ENCODE measurements around the gene PRXL2B.
"Not testable (repeated sequence)": the region's sequence is repeated elsewhere in the genome, so short reads cannot be mapped to it uniquely, and the experiment has no call there.

PRXL2B gene

DNA sequence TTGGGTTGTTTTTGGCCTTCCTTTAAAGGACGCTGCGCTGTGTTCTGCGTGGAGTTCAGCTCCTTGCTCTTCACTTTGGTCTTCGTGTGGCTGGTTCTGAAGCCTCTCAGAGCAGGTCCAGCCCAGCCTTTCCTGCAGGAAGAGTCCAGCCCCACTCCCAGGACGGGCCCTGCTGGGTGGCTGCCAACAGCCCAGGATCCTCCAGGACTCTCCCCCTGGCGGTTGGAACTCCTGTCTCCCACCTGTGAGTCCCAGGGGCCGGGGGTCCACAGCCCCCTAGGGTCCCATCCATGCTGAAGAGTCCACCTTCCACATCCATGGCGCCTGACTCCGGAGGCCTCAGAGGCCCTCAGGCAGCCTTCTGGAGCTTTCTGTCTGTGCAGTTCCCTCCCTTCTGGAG, 35.0 kb upstream of the PRXL2B start:
- not testable (repeated sequence) for DNase-seq (ENCODE audit: low spot score)

DNA sequence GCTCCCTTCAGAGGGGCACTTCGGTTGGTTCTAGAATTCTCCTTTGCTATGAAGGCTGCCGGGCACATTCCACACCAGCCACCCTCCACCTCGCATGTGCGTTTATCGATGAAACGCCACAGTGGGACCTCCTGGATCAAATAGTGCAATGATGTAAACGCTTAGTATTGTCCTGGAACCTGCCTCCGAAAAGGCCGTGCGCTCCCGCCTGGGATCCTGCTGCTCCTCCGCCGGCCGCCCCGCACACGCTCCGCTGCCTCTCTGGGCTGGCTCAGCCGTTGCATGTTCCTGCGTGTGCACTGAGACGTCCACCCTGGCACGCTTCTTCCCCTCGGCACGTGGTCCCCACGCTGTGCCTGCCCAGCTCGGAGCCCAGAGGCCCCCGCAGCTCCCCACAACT, 34.4 kb upstream of the PRXL2B start:
- no peak for DNase-seq (ENCODE audit: low spot score)

DNA sequence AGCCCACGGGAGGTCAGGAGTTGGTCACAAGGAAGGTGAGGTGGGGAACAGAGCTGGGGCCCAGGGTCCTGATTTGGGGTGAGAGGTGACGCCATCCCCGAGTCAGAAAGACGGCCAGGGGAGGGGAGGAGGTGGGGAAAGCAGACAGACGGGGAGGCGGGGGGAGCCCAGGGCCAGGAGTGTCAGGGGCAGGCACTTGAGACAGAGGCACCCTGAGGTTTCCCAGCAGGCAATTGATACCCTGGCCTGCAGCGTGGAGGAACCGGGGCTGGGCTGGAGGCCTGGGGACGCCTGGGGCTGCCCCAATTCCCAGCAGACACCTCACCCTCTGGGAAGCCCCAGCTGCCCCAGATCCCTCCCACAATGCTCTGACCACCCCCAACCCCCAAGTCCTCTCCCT, 33.5 kb upstream of the PRXL2B start:
- not testable (repeated sequence) for DNase-seq (ENCODE audit: low spot score)

GRCh38 chr1:2553871-2554620, 32.5 kb upstream of the PRXL2B start:
- DNase-seq (ENCODE audit: low spot score) = no peak

GRCh38 chr1:2554621-2555387, 31.8 kb upstream of the PRXL2B start:
- DNase-seq (ENCODE audit: low spot score) = peak; percentile 58

GRCh38 chr1:2555634-2556276, 30.8 kb upstream of the PRXL2B start:
- DNase-seq (ENCODE audit: low spot score) = no peak

DNA sequence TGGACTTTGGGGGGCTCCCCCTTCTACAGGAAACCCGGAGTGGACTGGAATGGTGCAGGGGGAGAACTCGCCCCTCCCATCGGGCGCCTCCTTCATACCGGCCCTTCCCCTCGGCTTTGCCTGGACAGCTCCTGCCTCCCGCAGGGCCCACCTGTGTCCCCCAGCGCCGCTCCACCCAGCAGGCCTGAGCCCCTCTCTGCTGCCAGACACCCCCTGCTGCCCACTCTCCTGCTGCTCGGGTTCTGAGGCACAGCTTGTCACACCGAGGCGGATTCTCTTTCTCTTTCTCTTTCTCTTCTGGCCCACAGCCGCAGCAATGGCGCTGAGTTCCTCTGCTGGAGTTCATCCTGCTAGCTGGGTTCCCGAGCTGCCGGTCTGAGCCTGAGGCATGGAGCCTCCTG, 30.3 kb upstream of the PRXL2B start, which contains the start of gene TNFRSF14:
Gene TNFRSF14 (plus strand): TSS at position 95 of the 401 bp plus-strand sequence. CDS start 294 bp downstream, at position 389.
- DNase-seq (ENCODE audit: low spot score) = peak; percentile 56

- DNase-seq (ENCODE audit: low spot score) = no peak
These were observed 29.7 kb upstream of the PRXL2B start for GRCh38 chr1:2556678-2557481.

DNA sequence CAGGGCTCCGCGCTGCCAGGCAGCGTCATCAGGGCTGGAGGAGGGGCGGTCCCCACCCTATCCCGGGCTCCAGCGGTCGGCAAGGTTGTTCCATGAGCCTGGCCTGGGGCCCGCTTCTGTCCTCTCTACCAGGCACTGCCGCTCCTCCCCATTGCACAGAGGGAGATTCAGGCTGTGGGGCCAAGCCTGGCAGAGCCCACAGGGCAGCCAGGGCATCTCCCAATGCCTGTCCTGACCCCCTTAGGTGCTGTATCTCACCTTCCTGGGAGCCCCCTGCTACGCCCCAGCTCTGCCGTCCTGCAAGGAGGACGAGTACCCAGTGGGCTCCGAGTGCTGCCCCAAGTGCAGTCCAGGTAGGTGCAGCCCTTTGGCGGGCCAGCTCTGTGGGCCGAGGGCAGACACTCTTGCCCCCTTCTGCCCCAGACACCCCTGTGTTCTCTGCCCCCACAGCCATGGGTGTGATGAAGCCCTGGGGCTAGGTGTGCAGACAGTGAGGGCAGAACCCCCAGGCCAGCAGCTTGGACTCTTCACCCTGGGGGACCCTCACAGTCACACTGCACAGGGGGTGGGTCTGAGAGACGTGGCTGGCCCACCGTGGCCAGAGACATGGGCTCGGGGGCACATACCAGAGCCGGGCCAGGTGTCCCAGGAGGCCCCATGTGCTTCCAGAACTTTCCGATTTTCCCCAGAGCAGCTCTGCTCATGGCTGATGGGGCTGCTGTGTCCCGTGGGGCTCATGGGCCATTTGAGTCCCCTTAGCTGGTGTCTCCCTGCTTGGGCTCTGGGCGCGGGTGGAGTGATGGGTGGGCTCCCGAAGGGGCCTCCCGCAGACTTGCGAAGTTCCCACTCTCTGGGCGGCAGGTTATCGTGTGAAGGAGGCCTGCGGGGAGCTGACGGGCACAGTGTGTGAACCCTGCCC, 28.8 kb upstream of the PRXL2B start:
- DNase-seq (ENCODE audit: low spot score) = no peak

DNA sequence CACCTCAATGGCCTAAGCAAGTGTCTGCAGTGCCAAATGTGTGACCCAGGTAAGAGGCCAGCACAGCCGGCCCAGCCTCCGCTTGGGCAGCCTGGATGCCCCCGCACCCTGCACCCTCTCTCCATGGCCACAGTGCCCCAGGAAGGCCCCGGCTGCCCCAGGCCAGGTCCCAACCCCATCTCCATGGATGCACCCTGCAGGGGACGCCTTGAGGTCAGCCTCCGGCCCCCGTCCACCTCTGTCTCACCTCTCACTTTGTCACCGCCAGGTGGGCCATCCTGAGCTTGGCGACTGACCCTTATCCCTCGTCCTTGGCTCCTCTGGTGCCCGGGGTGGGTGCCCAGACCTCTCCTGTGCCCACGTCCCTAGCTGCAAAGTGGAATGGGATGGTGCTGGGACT, 28.2 kb upstream of the PRXL2B start:
- no peak for DNase-seq (ENCODE audit: low spot score)

DNA sequence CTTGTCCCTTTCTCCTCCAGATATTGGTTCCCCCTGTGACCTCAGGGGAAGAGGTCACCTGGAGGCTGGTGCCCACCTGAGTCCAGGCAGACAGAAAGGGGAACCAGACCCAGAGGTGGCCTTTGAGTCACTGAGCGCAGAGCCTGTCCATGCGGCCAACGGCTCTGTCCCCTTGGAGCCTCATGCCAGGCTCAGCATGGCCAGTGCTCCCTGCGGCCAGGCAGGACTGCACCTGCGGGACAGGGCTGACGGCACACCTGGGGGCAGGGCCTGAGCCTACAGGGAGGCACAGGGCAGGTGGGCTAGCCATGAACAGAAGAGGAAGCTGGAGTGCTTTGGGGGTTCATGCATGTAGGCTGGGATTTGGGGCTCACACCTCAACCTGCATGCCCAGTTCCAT, 27.7 kb upstream of the PRXL2B start:
- no peak for DNase-seq (ENCODE audit: low spot score)

- DNase-seq (ENCODE audit: low spot score) = no peak
These were observed 26.9 kb upstream of the PRXL2B start for GRCh38 chr1:2559509-2560298.

DNA sequence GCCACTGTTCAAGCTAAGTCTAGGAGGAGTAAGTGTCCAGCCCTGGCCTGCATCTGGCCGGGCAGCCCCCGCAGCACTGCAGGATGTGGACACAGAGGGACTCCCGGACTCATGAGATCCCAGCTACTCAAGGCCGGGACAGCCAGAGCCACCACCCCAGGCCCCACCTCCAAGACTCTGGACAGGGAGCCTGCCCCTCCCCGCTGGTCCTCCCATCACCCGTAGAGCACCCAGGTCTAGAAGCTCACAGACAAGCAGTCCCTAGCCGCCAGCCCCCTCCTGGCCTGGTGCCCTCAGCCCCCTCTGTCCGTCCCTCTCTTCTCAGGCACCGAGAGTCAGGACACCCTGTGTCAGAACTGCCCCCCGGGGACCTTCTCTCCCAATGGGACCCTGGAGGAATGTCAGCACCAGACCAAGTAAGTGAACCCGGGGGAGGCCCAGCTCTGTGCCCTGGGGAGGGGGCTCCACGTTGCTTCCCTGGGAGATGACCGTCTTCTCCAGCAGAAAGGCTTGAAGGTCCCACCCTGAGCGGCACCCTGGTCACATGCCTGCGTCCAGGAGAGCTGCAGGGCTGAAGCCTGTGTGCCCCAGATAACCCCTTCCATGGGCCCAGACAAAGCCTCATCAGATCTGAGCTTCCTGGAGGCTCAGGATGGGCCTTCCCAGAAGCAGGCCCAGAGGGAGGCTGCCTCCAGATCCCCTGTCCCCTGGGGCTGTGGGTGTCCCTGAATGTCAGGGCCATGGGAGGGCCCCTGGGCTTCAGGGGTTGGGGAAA, 26.1 kb upstream of the PRXL2B start:
- no peak for DNase-seq (ENCODE audit: low spot score)

DNA sequence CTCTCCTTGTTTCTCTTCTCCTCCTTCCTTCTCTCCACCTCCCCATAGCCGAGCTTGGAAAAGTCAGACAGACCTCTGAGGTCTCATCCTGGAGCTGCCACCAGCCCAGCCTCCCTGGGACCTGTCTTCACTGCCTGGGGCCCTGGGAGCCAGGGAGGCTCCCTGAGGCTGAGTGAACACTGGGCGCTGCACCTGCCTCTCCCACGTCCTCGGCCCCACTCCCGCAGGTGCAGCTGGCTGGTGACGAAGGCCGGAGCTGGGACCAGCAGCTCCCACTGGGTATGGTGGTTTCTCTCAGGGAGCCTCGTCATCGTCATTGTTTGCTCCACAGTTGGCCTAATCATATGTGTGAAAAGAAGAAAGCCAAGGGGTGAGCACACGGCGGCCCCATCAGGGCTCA, 25.1 kb upstream of the PRXL2B start:
- no peak for DNase-seq (ENCODE audit: low spot score)

GRCh38 chr1:2561898-2562895, 24.4 kb upstream of the PRXL2B start:
- DNase-seq (ENCODE audit: low spot score) = no peak

DNA sequence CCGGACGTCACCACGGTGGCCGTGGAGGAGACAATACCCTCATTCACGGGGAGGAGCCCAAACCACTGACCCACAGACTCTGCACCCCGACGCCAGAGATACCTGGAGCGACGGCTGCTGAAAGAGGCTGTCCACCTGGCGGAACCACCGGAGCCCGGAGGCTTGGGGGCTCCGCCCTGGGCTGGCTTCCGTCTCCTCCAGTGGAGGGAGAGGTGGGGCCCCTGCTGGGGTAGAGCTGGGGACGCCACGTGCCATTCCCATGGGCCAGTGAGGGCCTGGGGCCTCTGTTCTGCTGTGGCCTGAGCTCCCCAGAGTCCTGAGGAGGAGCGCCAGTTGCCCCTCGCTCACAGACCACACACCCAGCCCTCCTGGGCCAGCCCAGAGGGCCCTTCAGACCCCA, 23.4 kb upstream of the PRXL2B start:
- no peak for DNase-seq (ENCODE audit: low spot score)

GRCh38 chr1:2564006-2564814, 22.4 kb upstream of the PRXL2B start:
- DNase-seq (ENCODE audit: low spot score) = no peak

All from HuH-7 (cell line).